Muscle layer of duodenum (tissue), 2 donors: Measurements from ENCODE around the gene PPM1J.
A peak's percentile ranks its signal among the peaks of the same experiment; 100 is the strongest.

Experiments
- H3K27ac ChIP-seq: one replicate; pipeline ENCODE4 v1.7.0; 2013; ENCODE audit warnings: mild to moderate bottlenecking, low read length
- H3K27me3 ChIP-seq: one replicate; pipeline ENCODE4 v1.7.0; 2013; ENCODE audit warnings: low read depth, mild to moderate bottlenecking, control low read depth, low read length
- H3K36me3 ChIP-seq, 2 donors: one replicate each; pipeline ENCODE4 v1.7.0; 2013; ENCODE audit warnings: low read length in 2 of 2, control low read depth in 1 of 2, mild to moderate bottlenecking in 1 of 2; ENCODE audit not compliant: insufficient read depth in 2 of 2, control insufficient read depth in 1 of 2
- H3K4me1 ChIP-seq, 2 donors: one replicate each; pipeline ENCODE4 v1.7.0; 2013; ENCODE audit warnings: low read length in 2 of 2, mild to moderate bottlenecking in 2 of 2, control low read depth in 1 of 2, moderate library complexity in 1 of 2; ENCODE audit not compliant: insufficient read depth in 2 of 2, control insufficient read depth in 1 of 2
- H3K4me3 ChIP-seq, 2 donors: one replicate each; pipeline ENCODE4 v1.7.0; 2013; ENCODE audit warnings: low read length in 2 of 2, low read depth in 1 of 2, mild to moderate bottlenecking in 1 of 2
- H3K9me3 ChIP-seq, 2 donors: one replicate each; pipeline ENCODE4 v1.7.0; 2013; ENCODE audit warnings: low read length in 2 of 2, control low read depth in 1 of 2, mild to moderate bottlenecking in 1 of 2; ENCODE audit not compliant: control insufficient read depth in 1 of 2
- donor health status: healthy.

The PPM1J gene

DNA sequence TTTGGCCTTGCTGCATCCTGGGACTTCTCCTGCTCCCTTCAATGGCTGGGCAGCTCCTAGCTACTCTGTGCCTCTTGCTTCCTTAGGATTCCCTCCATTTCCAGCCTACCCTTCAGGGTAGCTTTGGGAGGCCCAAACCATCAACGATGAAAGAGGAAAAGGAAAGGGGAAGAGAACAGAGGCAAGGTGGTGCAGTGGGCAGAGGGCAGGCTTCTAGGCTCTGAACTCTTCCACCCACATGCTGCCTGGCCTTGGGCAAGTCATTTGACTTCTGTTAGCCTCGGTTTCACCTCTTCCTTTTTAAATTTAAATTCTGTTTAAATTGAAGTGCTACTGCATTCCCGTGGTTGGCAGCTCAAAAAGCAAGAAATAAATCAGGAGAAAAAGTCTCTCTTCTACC, 5.7 kb upstream of the PPM1J start:
- Histone ChIP-seq H3K9me3 (no peaks in the 10 kb centered on the region), H3K27me3 (peaks cover 3% of the 10 kb centered on the region), H3K36me3 (no peaks in the 10 kb centered on the region), H3K27ac (no peak overlapping the region), H3K4me1 (peaks cover 0 to 17% of the 10 kb centered on the region in 2 donors), H3K4me3 (no peak overlapping the region)

DNA sequence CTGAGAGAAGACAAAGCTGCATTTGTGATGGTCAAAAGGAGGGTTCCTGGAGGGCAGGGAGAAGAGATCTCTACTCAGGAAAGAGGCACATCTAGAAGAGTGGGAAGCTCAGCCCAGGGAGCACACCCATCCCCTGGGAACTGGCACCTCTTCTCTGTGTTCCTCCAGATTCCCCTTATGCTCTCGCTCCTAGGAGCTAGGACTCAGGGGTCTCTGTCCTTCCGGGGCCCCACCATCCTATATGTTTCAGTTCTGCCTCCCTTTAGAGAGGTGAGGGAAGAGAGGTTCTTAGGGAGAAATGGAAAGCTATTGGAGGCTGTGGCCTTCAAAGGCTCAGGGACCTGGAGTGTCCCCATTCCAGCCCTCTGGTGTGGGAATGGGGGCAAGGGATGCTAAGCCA, 4.6 kb upstream of the PPM1J start:
- H3K36me3 ChIP-seq, result no peaks in the 10 kb centered on the region
- H3K27ac ChIP-seq, result no peak overlapping the region
- no peak overlapping the region for H3K4me3 ChIP-seq
- H3K27me3 ChIP-seq, result peaks cover 3% of the 10 kb centered on the region
- H3K9me3 ChIP-seq, result no peaks in the 10 kb centered on the region
- H3K4me1 ChIP-seq, result peaks cover 0 to 25% of the 10 kb centered on the region in 2 donors

DNA sequence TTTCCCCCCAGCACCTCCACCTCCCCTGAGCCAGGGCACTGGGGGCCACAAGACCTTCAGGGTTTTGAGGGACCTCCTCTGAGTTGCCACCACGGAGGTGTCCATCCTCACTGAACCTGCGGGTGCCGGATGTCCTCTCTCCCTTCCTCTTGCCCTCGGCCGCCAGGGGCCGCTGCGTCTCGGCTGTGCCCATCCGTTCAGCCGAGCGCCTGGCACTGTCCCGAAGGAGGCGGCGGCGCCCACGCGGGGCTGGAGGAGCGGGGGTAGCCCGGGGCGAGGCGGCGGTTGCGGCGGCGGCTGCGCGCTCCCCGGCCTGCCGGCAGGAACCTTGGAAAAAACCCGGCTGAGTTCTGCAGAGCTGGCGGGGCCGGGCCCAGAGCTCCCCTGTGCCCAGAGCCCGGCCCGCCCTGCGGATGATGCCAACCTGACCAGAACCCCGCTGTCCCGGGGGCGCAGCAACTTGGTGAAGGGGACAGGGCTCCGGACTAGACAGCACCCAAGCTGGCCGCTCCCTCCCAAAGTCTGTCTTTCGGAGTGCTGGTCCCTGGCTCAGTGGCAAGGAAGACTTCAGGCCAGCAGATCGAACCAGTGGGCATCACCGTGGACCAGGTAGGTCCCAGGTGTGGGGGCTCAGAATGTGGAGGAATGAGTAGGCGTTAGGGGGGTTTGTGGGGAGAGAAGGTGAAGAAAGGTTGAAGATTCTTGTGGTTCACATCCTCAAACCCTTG, 3.7 kb upstream of the PPM1J start:
- Histone ChIP-seq H3K27ac (no peak overlapping the region), H3K27me3 (peaks cover 3% of the 10 kb centered on the region), H3K9me3 (no peaks in the 10 kb centered on the region), H3K36me3 (no peaks in the 10 kb centered on the region), H3K4me1 (peaks cover 3 to 32% of the 10 kb centered on the region in 2 donors), H3K4me3 (peak overlapping the region in 1 of 2 donors; percentile 49)

DNA sequence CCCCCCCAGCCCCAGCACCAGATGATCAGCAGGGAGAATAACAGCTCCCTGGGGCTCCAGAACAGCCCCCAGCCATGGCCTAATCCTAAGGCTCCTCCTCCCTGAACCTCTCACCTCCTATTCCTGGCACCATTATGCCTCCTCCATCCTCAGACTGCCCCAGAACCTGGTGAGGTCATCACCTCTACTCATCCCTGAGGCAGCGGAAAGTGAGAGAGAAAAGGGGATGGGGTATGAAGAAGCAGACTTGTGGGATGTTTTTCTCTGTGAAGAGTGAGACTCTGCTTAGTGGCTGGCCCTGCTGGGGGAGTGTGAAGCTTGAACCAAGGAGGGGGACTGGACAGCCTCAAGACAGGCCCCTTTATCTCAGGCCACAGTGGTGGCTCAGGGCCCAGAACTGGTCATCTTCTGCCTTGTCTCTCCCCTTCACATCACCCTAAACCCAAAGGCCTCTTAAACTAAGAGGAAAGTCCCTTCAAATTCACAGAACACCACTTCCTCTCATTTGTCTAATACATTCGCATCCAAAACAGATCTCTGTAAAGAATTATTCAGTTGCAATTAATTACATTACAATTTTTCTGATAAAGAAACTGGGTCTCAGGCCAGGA, 2.2 kb upstream of the PPM1J start:
- H3K4me1 ChIP-seq, result peaks cover 3 to 33% of the 10 kb centered on the region in 2 donors
- no peaks in the 10 kb centered on the region for H3K36me3 ChIP-seq
- no peak overlapping the region for H3K4me3 ChIP-seq
- H3K9me3 ChIP-seq, result no peaks in the 10 kb centered on the region
- peaks cover 3% of the 10 kb centered on the region for H3K27me3 ChIP-seq
- H3K27ac ChIP-seq, result no peak overlapping the region

DNA sequence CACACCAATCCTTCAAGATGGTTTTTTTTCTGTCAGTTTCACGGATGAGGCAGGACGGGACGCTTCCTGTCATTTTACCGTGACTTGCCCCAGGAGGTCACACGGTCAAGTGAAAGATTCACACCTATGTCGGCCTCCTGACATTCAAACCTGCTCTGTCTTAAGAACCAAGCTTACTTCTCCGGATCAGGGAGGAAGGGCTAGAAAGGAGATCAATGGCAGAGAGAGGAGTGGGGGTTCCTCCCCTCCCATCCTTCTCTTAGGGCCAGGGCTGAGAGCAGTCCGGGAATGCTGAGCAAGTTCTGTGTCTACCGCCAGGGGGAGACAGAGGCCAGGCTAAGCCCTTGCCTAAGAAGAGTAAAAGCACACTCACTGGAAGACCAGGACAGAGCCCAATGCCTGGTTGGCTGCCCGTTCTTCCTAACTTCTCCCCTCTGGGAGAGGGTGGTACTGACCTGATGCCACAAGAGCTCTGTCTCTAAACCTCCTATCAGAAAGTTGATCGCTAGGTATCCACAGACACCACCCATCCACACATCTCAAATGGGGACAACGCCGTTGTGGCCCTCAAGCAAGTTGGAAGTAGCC, 1.1 kb upstream of the PPM1J start:
- Histone ChIP-seq H3K27ac (no peak overlapping the region), H3K4me1 (peaks cover 3 to 31% of the 10 kb centered on the region in 2 donors), H3K9me3 (no peaks in the 10 kb centered on the region), H3K36me3 (no peaks in the 10 kb centered on the region), H3K27me3 (peaks cover 3% of the 10 kb centered on the region), H3K4me3 (peak overlapping the region; percentile 72 to 79)

DNA sequence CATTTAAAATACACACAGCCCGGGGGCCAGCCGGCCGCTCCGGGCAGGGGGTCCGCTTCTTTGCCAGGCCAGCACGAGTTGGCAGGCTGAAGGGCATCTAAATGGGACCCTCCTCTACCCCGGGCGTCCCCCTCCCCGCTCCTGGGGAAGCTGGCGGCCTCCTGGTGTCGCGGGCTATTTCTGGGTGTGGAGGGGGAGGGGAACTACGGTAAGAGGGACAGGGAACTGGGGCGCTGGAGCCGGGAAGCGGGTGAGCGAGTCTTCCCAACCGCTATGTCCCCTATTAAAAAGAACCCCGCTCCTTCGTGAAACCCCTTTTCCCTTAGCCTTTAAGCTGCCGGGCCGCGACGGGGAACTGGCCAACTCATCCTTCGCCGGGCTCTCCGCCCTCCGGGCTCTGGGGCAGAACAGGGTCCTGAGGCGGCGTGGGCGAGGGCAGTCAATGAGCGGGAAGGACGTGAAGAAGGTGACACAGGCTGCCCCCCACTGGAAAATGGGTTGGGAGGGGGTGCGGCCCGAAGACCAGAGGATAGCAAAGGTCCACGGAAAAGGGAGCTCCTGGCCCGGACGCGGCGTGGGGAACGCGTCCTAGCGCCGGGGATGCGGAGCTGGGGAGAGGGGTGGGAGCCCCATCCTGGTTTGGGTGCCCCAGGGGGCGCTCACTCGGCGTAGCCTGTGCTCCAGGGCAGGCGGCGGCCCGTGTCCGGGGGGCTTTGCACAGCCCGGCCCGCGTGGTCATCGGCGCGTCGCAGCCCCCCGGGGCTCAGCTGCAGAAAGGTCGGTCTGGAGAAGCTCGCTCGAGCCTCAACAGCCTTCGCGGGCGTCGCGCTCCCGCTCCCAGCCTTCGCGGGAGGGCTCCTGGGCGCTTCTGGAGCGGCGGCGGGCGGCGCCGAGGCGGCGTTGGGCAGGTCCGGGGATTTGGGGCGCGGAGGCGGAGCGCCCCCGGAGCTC, 544 bp downstream of the PPM1J start:
- no peak overlapping the region for H3K27ac ChIP-seq
- H3K4me3 ChIP-seq, result peak overlapping the region; percentile 53 to 79
- no peaks in the 10 kb centered on the region for H3K36me3 ChIP-seq
- peaks cover 1% of the 10 kb centered on the region for H3K27me3 ChIP-seq
- peaks cover 3 to 31% of the 10 kb centered on the region in 2 donors for H3K4me1 ChIP-seq
- no peaks in the 10 kb centered on the region for H3K9me3 ChIP-seq

DNA sequence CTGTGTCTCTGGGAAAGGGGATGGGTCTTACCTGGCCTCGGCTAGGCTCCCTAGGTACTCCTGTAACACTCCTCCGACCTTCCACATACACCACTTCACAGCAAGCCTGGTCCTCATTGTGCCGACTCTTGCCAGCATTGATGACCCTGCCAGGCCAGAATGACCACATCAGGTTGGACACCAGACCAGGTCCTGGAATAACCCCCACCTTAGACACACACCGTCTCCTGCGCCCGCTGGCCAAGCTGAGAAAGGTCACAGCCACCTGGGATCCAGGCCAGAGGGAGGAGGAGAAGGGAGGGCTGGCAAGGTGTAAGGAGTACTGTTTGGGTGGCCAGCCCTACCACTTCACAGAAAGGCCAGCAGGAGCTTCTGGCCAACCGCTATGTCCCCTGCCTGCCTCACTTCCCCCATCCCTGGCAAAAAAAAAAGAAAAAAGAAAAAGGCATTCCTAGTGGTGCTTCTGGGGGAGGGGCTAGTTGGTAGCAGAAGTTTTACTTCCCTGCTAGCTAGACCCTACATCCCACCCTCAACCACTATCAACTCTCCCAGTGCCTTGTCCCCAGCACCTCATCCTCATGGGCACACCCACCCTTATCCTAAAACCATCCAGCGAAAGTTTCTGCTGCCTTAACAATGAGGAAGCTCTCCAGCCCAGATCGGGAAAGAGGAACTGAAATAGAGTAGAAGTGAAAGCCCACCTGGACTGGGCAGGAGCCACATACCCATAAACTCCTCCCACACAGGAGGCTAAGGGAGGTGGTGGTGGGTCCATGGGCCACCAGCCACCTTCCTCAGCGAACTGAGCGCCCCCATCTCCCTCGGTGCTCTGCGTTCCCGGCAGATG, 1.4 kb downstream of the PPM1J start:
- Histone ChIP-seq H3K27ac (no peak overlapping the region), H3K4me1 (peaks cover 3 to 26% of the 10 kb centered on the region in 2 donors), H3K4me3 (peak overlapping the region; percentile 53 to 79), H3K9me3 (no peaks in the 10 kb centered on the region), H3K27me3 (no peaks in the 10 kb centered on the region), H3K36me3 (no peaks in the 10 kb centered on the region)

DNA sequence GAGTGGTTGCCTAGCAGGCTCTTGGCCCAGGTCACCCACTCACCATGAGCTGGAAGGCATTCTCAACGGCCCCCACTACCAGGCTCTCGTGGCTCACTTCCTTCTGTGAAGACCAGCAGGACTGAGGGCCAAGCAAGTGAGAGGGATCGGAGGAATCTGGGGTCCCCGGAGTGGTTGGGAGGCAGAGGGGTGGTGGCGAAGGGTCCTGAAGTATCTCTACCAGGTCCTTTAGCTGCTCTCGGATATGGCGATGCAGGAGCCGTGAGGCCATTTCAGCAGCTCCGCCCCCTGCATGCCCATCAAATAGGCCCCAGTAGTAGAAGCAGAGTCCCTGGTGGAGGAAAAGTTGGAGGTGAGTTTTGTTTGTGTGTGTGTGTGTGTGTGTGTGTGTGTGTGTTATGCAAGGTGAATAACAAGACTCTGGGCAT, 2.4 kb downstream of the PPM1J start:
- H3K4me3 ChIP-seq, result no peak overlapping the region
- no peaks in the 10 kb centered on the region for H3K36me3 ChIP-seq
- H3K27ac ChIP-seq, result no peak overlapping the region
- peaks cover 3 to 24% of the 10 kb centered on the region in 2 donors for H3K4me1 ChIP-seq
- H3K9me3 ChIP-seq, result no peaks in the 10 kb centered on the region
- no peaks in the 10 kb centered on the region for H3K27me3 ChIP-seq

DNA sequence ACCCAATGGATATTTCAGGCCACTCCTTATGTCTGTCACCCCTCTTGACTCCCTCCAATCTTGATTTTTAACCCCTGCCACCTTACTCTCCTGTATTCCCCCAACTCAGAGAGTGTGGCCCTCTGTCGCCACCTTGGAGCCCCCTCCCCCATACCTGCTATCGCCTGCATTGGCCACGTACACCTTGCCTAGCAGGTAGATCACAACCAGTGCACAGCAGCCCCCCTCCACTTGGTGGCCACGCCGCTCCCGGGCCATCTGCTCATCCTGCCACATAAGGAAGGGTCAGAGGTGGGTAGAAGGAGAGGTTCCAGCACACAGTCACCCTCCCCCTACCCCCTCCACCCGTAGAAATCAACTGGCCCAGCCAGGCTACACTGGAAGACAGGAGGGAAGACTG, 2.9 kb downstream of the PPM1J start:
- Histone ChIP-seq H3K27me3 (no peaks in the 10 kb centered on the region), H3K4me3 (no peak overlapping the region), H3K27ac (no peak overlapping the region), H3K9me3 (no peaks in the 10 kb centered on the region), H3K4me1 (peaks cover 3 to 29% of the 10 kb centered on the region in 2 donors), H3K36me3 (no peaks in the 10 kb centered on the region)

DNA sequence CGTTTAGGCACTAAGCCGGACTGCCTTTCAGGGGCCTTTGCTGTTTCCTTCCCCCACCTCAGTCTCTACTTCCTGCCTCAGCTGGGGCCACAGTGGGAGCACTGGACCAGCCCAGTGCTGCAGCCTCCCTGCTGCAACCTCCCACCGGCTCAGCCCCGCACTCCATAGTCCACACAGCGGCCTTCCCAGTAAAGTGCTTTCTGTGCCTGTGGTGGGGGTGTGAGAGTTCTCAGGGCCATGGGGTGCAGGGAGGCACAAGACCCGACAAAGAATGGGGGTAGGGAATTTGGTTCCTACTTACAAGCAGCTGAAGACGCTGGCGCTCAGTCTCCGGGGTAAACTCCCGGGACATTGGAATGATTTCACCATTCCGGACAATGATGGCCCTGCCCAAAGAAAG, 3.5 kb downstream of the PPM1J start:
- H3K36me3 ChIP-seq, result no peaks in the 10 kb centered on the region
- H3K27ac ChIP-seq, result no peak overlapping the region
- no peaks in the 10 kb centered on the region for H3K9me3 ChIP-seq
- no peaks in the 10 kb centered on the region for H3K27me3 ChIP-seq
- peaks cover 3 to 29% of the 10 kb centered on the region in 2 donors for H3K4me1 ChIP-seq
- H3K4me3 ChIP-seq, result no peak overlapping the region
